22Rv1 (cell line): Measurements from ENCODE around the gene FCHSD2.

Experiments
- ZFX ChIP-seq: fragments of 450-650 bp; IDR thresholded peaks from 2 replicates; pipeline ENCODE4 v1.6.1; 2017; ENCODE audit warnings: antibody characterized with exemption, borderline replicate concordance
- TF ChIP-seq, protein P1 (sequence below): fragments of 450-650 bp; IDR thresholded peaks from 2 replicates; pipeline ENCODE4 v1.5.1; 2017; ENCODE audit warnings: mild to moderate bottlenecking

DNA sequence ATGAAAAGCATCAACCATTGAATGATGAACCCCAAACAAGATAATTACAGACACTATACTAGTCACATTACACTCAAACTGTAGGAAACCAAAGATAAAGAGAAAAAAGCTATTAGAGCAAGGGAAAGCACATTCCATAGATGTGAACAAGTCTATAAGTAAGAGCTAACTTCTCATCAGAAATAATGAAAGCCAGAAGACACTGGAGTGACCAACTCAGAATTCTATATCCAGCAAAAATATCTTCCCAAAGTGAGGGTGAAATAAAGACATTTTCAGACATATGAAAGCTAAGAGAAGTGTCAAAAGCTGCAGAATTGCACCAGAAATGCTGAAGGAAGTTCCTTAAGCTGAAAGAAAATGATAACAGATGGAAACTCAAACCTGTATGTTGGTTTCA, 17.3 kb downstream of the FCHSD2 start:
- TF ChIP-seq, protein P1, sequence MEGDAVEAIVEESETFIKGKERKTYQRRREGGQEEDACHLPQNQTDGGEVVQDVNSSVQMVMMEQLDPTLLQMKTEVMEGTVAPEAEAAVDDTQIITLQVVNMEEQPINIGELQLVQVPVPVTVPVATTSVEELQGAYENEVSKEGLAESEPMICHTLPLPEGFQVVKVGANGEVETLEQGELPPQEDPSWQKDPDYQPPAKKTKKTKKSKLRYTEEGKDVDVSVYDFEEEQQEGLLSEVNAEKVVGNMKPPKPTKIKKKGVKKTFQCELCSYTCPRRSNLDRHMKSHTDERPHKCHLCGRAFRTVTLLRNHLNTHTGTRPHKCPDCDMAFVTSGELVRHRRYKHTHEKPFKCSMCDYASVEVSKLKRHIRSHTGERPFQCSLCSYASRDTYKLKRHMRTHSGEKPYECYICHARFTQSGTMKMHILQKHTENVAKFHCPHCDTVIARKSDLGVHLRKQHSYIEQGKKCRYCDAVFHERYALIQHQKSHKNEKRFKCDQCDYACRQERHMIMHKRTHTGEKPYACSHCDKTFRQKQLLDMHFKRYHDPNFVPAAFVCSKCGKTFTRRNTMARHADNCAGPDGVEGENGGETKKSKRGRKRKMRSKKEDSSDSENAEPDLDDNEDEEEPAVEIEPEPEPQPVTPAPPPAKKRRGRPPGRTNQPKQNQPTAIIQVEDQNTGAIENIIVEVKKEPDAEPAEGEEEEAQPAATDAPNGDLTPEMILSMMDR = no peak
- no peak for TF ChIP-seq ZFX
